Endothelial cell of umbilical vein (primary cell): ENCODE measurements around the gene MRPL53.

ENCODE experiments used
- EZH2 ChIP-seq: IDR thresholded peaks from 2 replicates; pipeline ENCODE4 v1.6.1; 2012; ENCODE audit warnings: borderline replicate concordance, low read depth, mild to moderate bottlenecking, moderate library complexity, low read length, inconsistent platforms; ENCODE audit not compliant: severe bottlenecking
- FOS ChIP-seq: IDR thresholded peaks from 2 replicates; pipeline ENCODE4 v1.6.1; 2011; ENCODE audit warnings: mild to moderate bottlenecking, low read length, moderate library complexity, borderline replicate concordance; ENCODE audit not compliant: insufficient read depth
- GATA2 ChIP-seq: IDR thresholded peaks from 2 replicates; pipeline ENCODE4 v1.7.0; 2011; ENCODE audit warnings: low read depth, mild to moderate bottlenecking, moderate library complexity, mixed read lengths, low read length; ENCODE audit not compliant: insufficient read length, insufficient read depth
- POLR2A ChIP-seq: IDR thresholded peaks from 2 replicates; pipeline ENCODE4 v1.6.1; 2012; ENCODE audit warnings: low read depth, mild to moderate bottlenecking, control low read depth, low read length
- POLR2AphosphoS5 ChIP-seq: IDR thresholded peaks from 2 replicates; pipeline ENCODE4 v1.6.1; 2012; ENCODE audit warnings: low read depth, mild to moderate bottlenecking, control low read depth, low read length, moderate library complexity; ENCODE audit not compliant: insufficient read depth
- TF ChIP-seq, protein P1 (sequence below), 2 donors: IDR thresholded peaks; 1 replicate in 1 of 2; 2 replicates in 1 of 2; pipeline ENCODE4 v1.5.1; 2011; ENCODE audit warnings: low read length in 2 of 2, mild to moderate bottlenecking in 2 of 2, moderate library complexity in 2 of 2, control low read depth in 1 of 2, inconsistent platforms in 1 of 2, low read depth in 1 of 2; ENCODE audit not compliant: insufficient read depth in 1 of 2; ENCODE audit errors: extremely low read depth in 1 of 2

DNA sequence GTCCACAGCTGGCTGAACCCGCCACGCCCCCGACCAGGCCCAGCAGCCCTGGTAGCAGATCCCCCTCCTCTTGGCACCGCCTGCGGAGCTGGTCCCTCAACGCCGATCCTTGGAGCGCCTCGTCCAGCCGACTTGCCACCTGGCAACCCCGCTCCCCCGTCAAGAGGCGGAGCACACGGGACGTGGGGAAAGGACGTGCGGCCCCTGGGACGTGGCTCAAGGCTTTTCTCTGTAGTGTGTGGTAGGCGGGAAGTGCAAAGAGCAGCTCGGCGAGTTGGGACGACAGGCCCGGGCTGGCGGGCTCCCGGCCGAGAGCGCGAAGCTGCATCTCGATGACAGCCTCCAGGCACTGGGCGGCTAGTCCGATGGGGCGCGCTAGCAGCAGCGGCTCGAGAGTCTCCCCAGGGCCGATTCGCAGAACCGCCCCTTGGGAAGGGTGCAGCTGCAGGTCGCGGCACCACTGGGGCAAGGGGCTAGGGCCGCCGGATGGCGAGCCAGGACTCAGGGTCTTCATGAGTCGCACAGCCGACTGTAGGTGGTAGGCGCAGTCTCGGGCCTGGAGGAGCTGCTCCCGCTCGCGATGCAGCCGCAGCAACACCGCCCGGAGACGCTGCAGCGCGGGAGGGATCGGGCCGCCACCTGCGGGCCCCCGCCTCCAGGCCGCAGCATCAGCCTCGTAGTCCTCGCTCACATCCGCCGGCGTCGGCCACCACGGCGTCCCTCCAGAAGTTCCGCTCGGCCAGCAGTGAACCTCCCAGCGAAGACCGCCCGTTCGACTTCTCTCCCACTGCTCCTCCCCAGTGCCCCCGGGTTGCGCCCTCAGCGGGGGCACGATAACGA, 9.7 kb upstream of the MRPL53 start:
- TF ChIP-seq POLR2AphosphoS5 (no peak), POLR2A (no peak), EZH2 (no peak), FOS (no peak), GATA2 (no peak)
- TF ChIP-seq, protein P1, sequence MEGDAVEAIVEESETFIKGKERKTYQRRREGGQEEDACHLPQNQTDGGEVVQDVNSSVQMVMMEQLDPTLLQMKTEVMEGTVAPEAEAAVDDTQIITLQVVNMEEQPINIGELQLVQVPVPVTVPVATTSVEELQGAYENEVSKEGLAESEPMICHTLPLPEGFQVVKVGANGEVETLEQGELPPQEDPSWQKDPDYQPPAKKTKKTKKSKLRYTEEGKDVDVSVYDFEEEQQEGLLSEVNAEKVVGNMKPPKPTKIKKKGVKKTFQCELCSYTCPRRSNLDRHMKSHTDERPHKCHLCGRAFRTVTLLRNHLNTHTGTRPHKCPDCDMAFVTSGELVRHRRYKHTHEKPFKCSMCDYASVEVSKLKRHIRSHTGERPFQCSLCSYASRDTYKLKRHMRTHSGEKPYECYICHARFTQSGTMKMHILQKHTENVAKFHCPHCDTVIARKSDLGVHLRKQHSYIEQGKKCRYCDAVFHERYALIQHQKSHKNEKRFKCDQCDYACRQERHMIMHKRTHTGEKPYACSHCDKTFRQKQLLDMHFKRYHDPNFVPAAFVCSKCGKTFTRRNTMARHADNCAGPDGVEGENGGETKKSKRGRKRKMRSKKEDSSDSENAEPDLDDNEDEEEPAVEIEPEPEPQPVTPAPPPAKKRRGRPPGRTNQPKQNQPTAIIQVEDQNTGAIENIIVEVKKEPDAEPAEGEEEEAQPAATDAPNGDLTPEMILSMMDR (IDR thresholded peaks at IDR 0.05; ENCODE audit: extremely low read depth in 1 of 2, insufficient read depth in 1 of 2, low read depth in 1 of 2, low read length in 2 of 2) = no peak
